Neural cell (in vitro differentiated cells): ENCODE data around the gene OTUD5. TPM values are rescaled to one million over a fixed set of nuclear protein-coding genes. Genes with fewer than 3 reads are reported as not detected.
A peak's percentile ranks its signal among the peaks of the same experiment; 100 is the strongest.

ENCODE experiments used
- H2AFZ ChIP-seq: fragments of 200-600, 300-800 bp; sonication (generic), shearing (Covaris generic); 2 replicates; pipeline ENCODE4 v1.6.0; 2014; ENCODE audit warnings: low read depth, mild to moderate bottlenecking, antibody characterized with exemption, low read length, moderate library complexity
- H3F3A ChIP-seq: fragments of 200-600 bp; shearing (Covaris generic); 2 replicates; pipeline ENCODE4 v1.6.1; 2016; ENCODE audit warnings: mild to moderate bottlenecking, moderate library complexity, mixed read lengths, antibody characterized with exemption, low read length; ENCODE audit not compliant: insufficient read depth, poor library complexity, severe bottlenecking
- H3K27ac ChIP-seq: fragments of 200-600, 300-800 bp; sonication (generic), shearing (Covaris generic); 2 replicates; pipeline ENCODE4 v1.5.1; 2014; ENCODE audit warnings: mild to moderate bottlenecking, low read length, moderate library complexity
- H3K27me3 ChIP-seq: fragments of 300-800, 200-600 bp; sonication (generic), shearing (Covaris generic); 2 replicates; pipeline ENCODE4 v1.6.0; 2014; ENCODE audit warnings: mild to moderate bottlenecking, low read depth, low read length, moderate library complexity; ENCODE audit not compliant: insufficient read depth
- H3K36me3 ChIP-seq: fragments of 300-800, 200-600 bp; sonication (generic), shearing (Covaris generic); 2 replicates; pipeline ENCODE4 v1.5.1; 2014; ENCODE audit warnings: mild to moderate bottlenecking, antibody characterized with exemption, low read length, moderate library complexity; ENCODE audit not compliant: insufficient read depth
- H3K4me2 ChIP-seq: fragments of 300-800, 200-600 bp; sonication (generic), shearing (Covaris generic); 2 replicates; pipeline ENCODE4 v1.6.0; 2014; ENCODE audit warnings: mild to moderate bottlenecking, low read length
- H3K4me3 ChIP-seq: fragments of 300-800, 200-600 bp; sonication (generic), shearing (Covaris generic); 2 replicates; pipeline ENCODE4 v1.5.1; 2014; ENCODE audit warnings: mild to moderate bottlenecking, low read length, moderate library complexity
- H3K79me2 ChIP-seq: fragments of 200-600 bp; shearing (Covaris generic); replicated peaks from 2 replicates; pipeline ENCODE4 v1.6.0; 2014; ENCODE audit warnings: mild to moderate bottlenecking, low read length, moderate library complexity; ENCODE audit not compliant: insufficient read depth
- H3K9ac ChIP-seq: fragments of 300-800, 200-600 bp; sonication (generic), shearing (Covaris generic); 2 replicates; pipeline ENCODE4 v1.6.1; 2016; ENCODE audit warnings: mild to moderate bottlenecking, low read length, mixed read lengths
- H3K9me2 ChIP-seq: fragments of 200-600 bp; shearing (Covaris generic); 2 replicates; pipeline ENCODE4 v1.6.1; 2016; ENCODE audit warnings: mild to moderate bottlenecking, low read length, mixed read lengths; ENCODE audit not compliant: insufficient read depth
- H3K9me3 ChIP-seq: fragments of 200-600, 300-800 bp; sonication (generic), shearing (Covaris generic); 2 replicates; pipeline ENCODE4 v1.6.1; 2016; ENCODE audit warnings: mild to moderate bottlenecking, mixed run types, low read length, moderate library complexity, mixed read lengths
- H4K20me1 ChIP-seq: fragments of 200-600 bp; shearing (Covaris generic); 2 replicates; pipeline ENCODE4 v1.6.1; 2016; ENCODE audit warnings: mild to moderate bottlenecking, mixed run types; ENCODE audit not compliant: insufficient read depth
- EP300 ChIP-seq: fragments of 450-650 bp; conservative IDR thresholded peaks from 2 replicates; pipeline ENCODE4 v1.6.1; 2014; ENCODE audit warnings: antibody characterized with exemption, mild to moderate bottlenecking, moderate library complexity; ENCODE audit not compliant: poor library complexity, severe bottlenecking
- EZH2 ChIP-seq: fragments of 200-600, 300-800 bp; shearing (Covaris generic), sonication (generic); IDR thresholded peaks from 2 replicates; pipeline ENCODE4 v1.6.1; 2014; ENCODE audit warnings: antibody characterized with exemption, low read length, borderline replicate concordance, mild to moderate bottlenecking; ENCODE audit not compliant: insufficient read depth, poor library complexity, severe bottlenecking
- MXI1 ChIP-seq: fragments of 450-650 bp; conservative IDR thresholded peaks from 2 replicates; pipeline ENCODE4 v1.6.1; 2014; ENCODE audit warnings: antibody characterized with exemption, mild to moderate bottlenecking; ENCODE audit not compliant: poor library complexity, severe bottlenecking
- POLR2AphosphoS5 ChIP-seq: IDR thresholded peaks from 2 replicates; pipeline ENCODE4 v1.6.1; 2012
- RAD21 ChIP-seq: fragments of 450-650 bp; conservative IDR thresholded peaks from 2 replicates; pipeline ENCODE4 v1.6.1; 2014; ENCODE audit warnings: antibody characterized with exemption, mild to moderate bottlenecking, moderate library complexity
- SMC3 ChIP-seq: fragments of 450-650 bp; conservative IDR thresholded peaks from 2 replicates; pipeline ENCODE4 v1.6.1; 2014; ENCODE audit warnings: antibody characterized with exemption, mild to moderate bottlenecking, moderate library complexity; ENCODE audit not compliant: poor library complexity
- TAF1 ChIP-seq: IDR thresholded peaks from 2 replicates; pipeline ENCODE4 v1.6.1; 2012; ENCODE audit warnings: low read depth
- polyA plus RNA-seq: library from polyadenylated mRNA; depleted of rRNA; stranded (reverse); fragments of >200 nt; gene quantifications from 2 replicates; pipeline ENCODE4 v1.2.3, GENCODE V29; 2014
- TF ChIP-seq, protein P1 (sequence below): fragments of 450-650 bp; IDR thresholded peaks from 2 replicates; pipeline ENCODE4 v1.5.1; 2014; ENCODE audit warnings: antibody characterized with exemption, mild to moderate bottlenecking, moderate library complexity; ENCODE audit not compliant: poor library complexity, severe bottlenecking
- TF ChIP-seq, protein P2 (sequence below): IDR thresholded peaks from 2 replicates; pipeline ENCODE4 v1.6.1; 2012; ENCODE audit warnings: borderline replicate concordance

The OTUD5 gene
- polyA plus RNA-seq, 1 donor from 2014 or later: 34.3 TPM

DNA sequence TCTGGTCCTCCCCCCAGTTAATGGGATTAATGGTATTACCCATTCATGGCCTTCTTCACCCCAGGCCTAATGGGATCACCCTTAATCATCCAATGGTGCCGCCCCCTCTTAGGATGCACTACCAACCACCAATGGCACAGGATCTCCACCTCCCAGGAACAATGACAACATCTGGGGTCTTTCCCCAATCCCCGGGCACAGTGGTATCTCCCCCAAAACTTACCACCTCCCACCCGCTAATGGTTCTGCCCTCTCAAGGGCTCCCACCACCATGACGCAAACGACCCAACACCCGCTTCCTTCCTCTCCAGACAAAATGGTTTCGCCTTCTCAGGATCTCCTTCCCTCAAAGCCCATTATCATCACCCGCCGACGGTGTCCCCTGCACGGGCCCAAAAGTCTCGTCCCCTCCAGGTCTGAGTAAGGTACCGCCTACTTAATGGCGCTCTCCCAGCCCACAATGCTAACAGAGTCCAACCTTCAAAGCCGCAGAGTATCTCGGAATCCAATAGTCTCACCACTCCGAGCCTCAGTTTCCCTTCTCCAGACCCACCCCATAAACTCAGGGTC, 44.2 kb upstream of the OTUD5 start:
- Histone ChIP-seq H4K20me1 (no peaks in the 10 kb centered on the region), H3K27me3 (no peaks in the 10 kb centered on the region), H3K9me2 (no peaks in the 10 kb centered on the region), H3K9ac (peak overlapping the region; percentile 89), H3K27ac (peak overlapping the region; percentile 85), H3K4me2 (peak overlapping the region; percentile 39), H3K79me2 (peaks cover 13% of the 10 kb centered on the region), H3K9me3 (no peaks in the 10 kb centered on the region), H3K36me3 (no peaks in the 10 kb centered on the region), H2AFZ (peak overlapping the region; percentile 27), H3F3A (no peaks in the 10 kb centered on the region), H3K4me3 (peak overlapping the region; percentile 80)
- peak; percentile 52 for TF ChIP-seq MXI1
- TF ChIP-seq, protein P1, sequence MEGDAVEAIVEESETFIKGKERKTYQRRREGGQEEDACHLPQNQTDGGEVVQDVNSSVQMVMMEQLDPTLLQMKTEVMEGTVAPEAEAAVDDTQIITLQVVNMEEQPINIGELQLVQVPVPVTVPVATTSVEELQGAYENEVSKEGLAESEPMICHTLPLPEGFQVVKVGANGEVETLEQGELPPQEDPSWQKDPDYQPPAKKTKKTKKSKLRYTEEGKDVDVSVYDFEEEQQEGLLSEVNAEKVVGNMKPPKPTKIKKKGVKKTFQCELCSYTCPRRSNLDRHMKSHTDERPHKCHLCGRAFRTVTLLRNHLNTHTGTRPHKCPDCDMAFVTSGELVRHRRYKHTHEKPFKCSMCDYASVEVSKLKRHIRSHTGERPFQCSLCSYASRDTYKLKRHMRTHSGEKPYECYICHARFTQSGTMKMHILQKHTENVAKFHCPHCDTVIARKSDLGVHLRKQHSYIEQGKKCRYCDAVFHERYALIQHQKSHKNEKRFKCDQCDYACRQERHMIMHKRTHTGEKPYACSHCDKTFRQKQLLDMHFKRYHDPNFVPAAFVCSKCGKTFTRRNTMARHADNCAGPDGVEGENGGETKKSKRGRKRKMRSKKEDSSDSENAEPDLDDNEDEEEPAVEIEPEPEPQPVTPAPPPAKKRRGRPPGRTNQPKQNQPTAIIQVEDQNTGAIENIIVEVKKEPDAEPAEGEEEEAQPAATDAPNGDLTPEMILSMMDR: no peak

DNA sequence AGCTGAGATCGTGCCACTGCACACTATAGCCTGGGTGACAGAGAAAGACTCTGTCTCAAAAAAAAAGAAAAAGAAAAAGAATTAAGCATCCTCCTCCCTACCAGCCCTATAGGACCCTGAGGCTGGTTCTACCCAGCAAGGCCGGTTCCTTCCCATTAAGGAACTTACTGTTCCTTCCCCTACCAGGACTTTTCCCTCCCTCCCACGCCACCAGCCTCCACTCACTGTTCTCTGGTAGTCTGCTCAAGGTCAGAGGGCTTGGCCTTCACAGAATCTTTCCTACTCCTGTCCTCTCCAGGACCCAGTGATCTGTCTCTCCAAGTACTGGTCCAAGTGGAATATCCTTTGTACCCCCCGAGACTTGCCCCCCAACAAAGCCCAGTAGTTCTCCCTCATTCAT, 43.2 kb upstream of the OTUD5 start:
- Histone ChIP-seq H3K36me3 (no peaks in the 10 kb centered on the region), H3K27me3 (no peaks in the 10 kb centered on the region), H4K20me1 (no peaks in the 10 kb centered on the region), H3K9ac (no peak overlapping the region), H3F3A (no peaks in the 10 kb centered on the region), H3K9me3 (no peaks in the 10 kb centered on the region), H3K4me2 (peak overlapping the region; percentile 39), H3K4me3 (peak overlapping the region; percentile 80), H3K79me2 (peaks cover 13% of the 10 kb centered on the region), H3K9me2 (no peaks in the 10 kb centered on the region), H3K27ac (no peak overlapping the region), H2AFZ (no peak overlapping the region)
- no peak for TF ChIP-seq TAF1
- TF ChIP-seq EZH2: no peak
- no peak for TF ChIP-seq EP300
- TF ChIP-seq, protein P2, sequence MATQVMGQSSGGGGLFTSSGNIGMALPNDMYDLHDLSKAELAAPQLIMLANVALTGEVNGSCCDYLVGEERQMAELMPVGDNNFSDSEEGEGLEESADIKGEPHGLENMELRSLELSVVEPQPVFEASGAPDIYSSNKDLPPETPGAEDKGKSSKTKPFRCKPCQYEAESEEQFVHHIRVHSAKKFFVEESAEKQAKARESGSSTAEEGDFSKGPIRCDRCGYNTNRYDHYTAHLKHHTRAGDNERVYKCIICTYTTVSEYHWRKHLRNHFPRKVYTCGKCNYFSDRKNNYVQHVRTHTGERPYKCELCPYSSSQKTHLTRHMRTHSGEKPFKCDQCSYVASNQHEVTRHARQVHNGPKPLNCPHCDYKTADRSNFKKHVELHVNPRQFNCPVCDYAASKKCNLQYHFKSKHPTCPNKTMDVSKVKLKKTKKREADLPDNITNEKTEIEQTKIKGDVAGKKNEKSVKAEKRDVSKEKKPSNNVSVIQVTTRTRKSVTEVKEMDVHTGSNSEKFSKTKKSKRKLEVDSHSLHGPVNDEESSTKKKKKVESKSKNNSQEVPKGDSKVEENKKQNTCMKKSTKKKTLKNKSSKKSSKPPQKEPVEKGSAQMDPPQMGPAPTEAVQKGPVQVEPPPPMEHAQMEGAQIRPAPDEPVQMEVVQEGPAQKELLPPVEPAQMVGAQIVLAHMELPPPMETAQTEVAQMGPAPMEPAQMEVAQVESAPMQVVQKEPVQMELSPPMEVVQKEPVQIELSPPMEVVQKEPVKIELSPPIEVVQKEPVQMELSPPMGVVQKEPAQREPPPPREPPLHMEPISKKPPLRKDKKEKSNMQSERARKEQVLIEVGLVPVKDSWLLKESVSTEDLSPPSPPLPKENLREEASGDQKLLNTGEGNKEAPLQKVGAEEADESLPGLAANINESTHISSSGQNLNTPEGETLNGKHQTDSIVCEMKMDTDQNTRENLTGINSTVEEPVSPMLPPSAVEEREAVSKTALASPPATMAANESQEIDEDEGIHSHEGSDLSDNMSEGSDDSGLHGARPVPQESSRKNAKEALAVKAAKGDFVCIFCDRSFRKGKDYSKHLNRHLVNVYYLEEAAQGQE: no peak
- TF ChIP-seq, protein P1: no peak
- TF ChIP-seq MXI1: no peak
- no peak for TF ChIP-seq RAD21
- no peak for TF ChIP-seq POLR2AphosphoS5
- no peak for TF ChIP-seq SMC3
